Neural cell (in vitro differentiated cells): ENCODE results near the gene MYCBP2. TPM values are rescaled to one million over a fixed set of nuclear protein-coding genes. Genes with fewer than 3 reads are reported as not detected.

Source experiments
- H2AFZ ChIP-seq: fragments of 200-600, 300-800 bp; sonication (generic), shearing (Covaris generic); 2 replicates; pipeline ENCODE4 v1.6.0; 2014; ENCODE audit warnings: low read depth, mild to moderate bottlenecking, antibody characterized with exemption, low read length, moderate library complexity
- H3F3A ChIP-seq: fragments of 200-600 bp; shearing (Covaris generic); 2 replicates; pipeline ENCODE4 v1.6.1; 2016; ENCODE audit warnings: mild to moderate bottlenecking, moderate library complexity, mixed read lengths, antibody characterized with exemption, low read length; ENCODE audit not compliant: insufficient read depth, poor library complexity, severe bottlenecking
- H3K27ac ChIP-seq: fragments of 200-600, 300-800 bp; sonication (generic), shearing (Covaris generic); 2 replicates; pipeline ENCODE4 v1.5.1; 2014; ENCODE audit warnings: mild to moderate bottlenecking, low read length, moderate library complexity
- H3K27me3 ChIP-seq: fragments of 300-800, 200-600 bp; sonication (generic), shearing (Covaris generic); 2 replicates; pipeline ENCODE4 v1.6.0; 2014; ENCODE audit warnings: mild to moderate bottlenecking, low read depth, low read length, moderate library complexity; ENCODE audit not compliant: insufficient read depth
- H3K36me3 ChIP-seq: fragments of 300-800, 200-600 bp; sonication (generic), shearing (Covaris generic); 2 replicates; pipeline ENCODE4 v1.5.1; 2014; ENCODE audit warnings: mild to moderate bottlenecking, antibody characterized with exemption, low read length, moderate library complexity; ENCODE audit not compliant: insufficient read depth
- H3K4me2 ChIP-seq: fragments of 300-800, 200-600 bp; sonication (generic), shearing (Covaris generic); 2 replicates; pipeline ENCODE4 v1.6.0; 2014; ENCODE audit warnings: mild to moderate bottlenecking, low read length
- H3K4me3 ChIP-seq: fragments of 300-800, 200-600 bp; sonication (generic), shearing (Covaris generic); 2 replicates; pipeline ENCODE4 v1.5.1; 2014; ENCODE audit warnings: mild to moderate bottlenecking, low read length, moderate library complexity
- H3K79me2 ChIP-seq: fragments of 200-600 bp; shearing (Covaris generic); replicated peaks from 2 replicates; pipeline ENCODE4 v1.6.0; 2014; ENCODE audit warnings: mild to moderate bottlenecking, low read length, moderate library complexity; ENCODE audit not compliant: insufficient read depth
- H3K9ac ChIP-seq: fragments of 300-800, 200-600 bp; sonication (generic), shearing (Covaris generic); 2 replicates; pipeline ENCODE4 v1.6.1; 2016; ENCODE audit warnings: mild to moderate bottlenecking, low read length, mixed read lengths
- H3K9me2 ChIP-seq: fragments of 200-600 bp; shearing (Covaris generic); 2 replicates; pipeline ENCODE4 v1.6.1; 2016; ENCODE audit warnings: mild to moderate bottlenecking, low read length, mixed read lengths; ENCODE audit not compliant: insufficient read depth
- H3K9me3 ChIP-seq: fragments of 200-600, 300-800 bp; sonication (generic), shearing (Covaris generic); 2 replicates; pipeline ENCODE4 v1.6.1; 2016; ENCODE audit warnings: mild to moderate bottlenecking, mixed run types, low read length, moderate library complexity, mixed read lengths
- H4K20me1 ChIP-seq: fragments of 200-600 bp; shearing (Covaris generic); 2 replicates; pipeline ENCODE4 v1.6.1; 2016; ENCODE audit warnings: mild to moderate bottlenecking, mixed run types; ENCODE audit not compliant: insufficient read depth
- EP300 ChIP-seq: fragments of 450-650 bp; conservative IDR thresholded peaks from 2 replicates; pipeline ENCODE4 v1.6.1; 2014; ENCODE audit warnings: antibody characterized with exemption, mild to moderate bottlenecking, moderate library complexity; ENCODE audit not compliant: poor library complexity, severe bottlenecking
- EZH2 ChIP-seq: fragments of 200-600, 300-800 bp; shearing (Covaris generic), sonication (generic); IDR thresholded peaks from 2 replicates; pipeline ENCODE4 v1.6.1; 2014; ENCODE audit warnings: antibody characterized with exemption, low read length, borderline replicate concordance, mild to moderate bottlenecking; ENCODE audit not compliant: insufficient read depth, poor library complexity, severe bottlenecking
- MXI1 ChIP-seq: fragments of 450-650 bp; conservative IDR thresholded peaks from 2 replicates; pipeline ENCODE4 v1.6.1; 2014; ENCODE audit warnings: antibody characterized with exemption, mild to moderate bottlenecking; ENCODE audit not compliant: poor library complexity, severe bottlenecking
- POLR2AphosphoS5 ChIP-seq: IDR thresholded peaks from 2 replicates; pipeline ENCODE4 v1.6.1; 2012
- RAD21 ChIP-seq: fragments of 450-650 bp; conservative IDR thresholded peaks from 2 replicates; pipeline ENCODE4 v1.6.1; 2014; ENCODE audit warnings: antibody characterized with exemption, mild to moderate bottlenecking, moderate library complexity
- SMC3 ChIP-seq: fragments of 450-650 bp; conservative IDR thresholded peaks from 2 replicates; pipeline ENCODE4 v1.6.1; 2014; ENCODE audit warnings: antibody characterized with exemption, mild to moderate bottlenecking, moderate library complexity; ENCODE audit not compliant: poor library complexity
- TAF1 ChIP-seq: IDR thresholded peaks from 2 replicates; pipeline ENCODE4 v1.6.1; 2012; ENCODE audit warnings: low read depth
- polyA plus RNA-seq: library from polyadenylated mRNA; depleted of rRNA; stranded (reverse); fragments of >200 nt; gene quantifications from 2 replicates; pipeline ENCODE4 v1.2.3, GENCODE V29; 2014
- TF ChIP-seq, protein P1 (sequence below): IDR thresholded peaks from 2 replicates; pipeline ENCODE4 v1.6.1; 2012; ENCODE audit warnings: borderline replicate concordance
- TF ChIP-seq, protein P2 (sequence below): fragments of 450-650 bp; IDR thresholded peaks from 2 replicates; pipeline ENCODE4 v1.5.1; 2014; ENCODE audit warnings: antibody characterized with exemption, mild to moderate bottlenecking, moderate library complexity; ENCODE audit not compliant: poor library complexity, severe bottlenecking

MYCBP2 gene
- polyA plus RNA-seq, 1 donor from 2014 or later, result 135 TPM

- H3K9ac ChIP-seq, result no peak overlapping the region
Observed at GRCh38 chr13:77291774-77292173, 35.1 kb downstream of the MYCBP2 start.

DNA sequence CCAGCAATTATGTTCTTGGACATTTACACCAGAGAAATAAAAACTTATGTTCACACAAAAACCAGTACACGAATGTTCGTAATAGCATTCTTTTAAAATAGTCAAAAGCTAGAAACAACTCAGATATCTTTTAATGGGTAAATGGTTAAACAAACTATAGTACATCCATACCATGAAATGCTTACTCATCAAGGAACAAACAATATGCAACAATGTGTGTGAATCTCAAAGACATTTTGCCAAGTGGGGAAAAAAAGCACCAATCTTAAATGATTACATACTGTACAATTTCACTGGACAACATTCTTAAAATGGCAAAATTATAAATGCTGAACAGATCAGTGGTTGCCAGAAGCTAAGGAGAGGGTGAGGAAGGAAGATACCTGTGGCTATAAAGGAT lies 36.6 kb downstream of the MYCBP2 start:
- Histone ChIP-seq H3K27me3 (no peaks in the 10 kb centered on the region), H3K9me3 (no peaks in the 10 kb centered on the region), H3K4me2 (no peak overlapping the region), H3K9ac (no peak overlapping the region), H3K36me3 (peaks cover 14% of the 10 kb centered on the region), H3K9me2 (no peaks in the 10 kb centered on the region), H3K79me2 (peaks cover 7% of the 10 kb centered on the region), H2AFZ (no peak overlapping the region), H4K20me1 (no peaks in the 10 kb centered on the region), H3F3A (no peaks in the 10 kb centered on the region), H3K27ac (no peak overlapping the region), H3K4me3 (no peak overlapping the region)
- TF ChIP-seq, protein P1, sequence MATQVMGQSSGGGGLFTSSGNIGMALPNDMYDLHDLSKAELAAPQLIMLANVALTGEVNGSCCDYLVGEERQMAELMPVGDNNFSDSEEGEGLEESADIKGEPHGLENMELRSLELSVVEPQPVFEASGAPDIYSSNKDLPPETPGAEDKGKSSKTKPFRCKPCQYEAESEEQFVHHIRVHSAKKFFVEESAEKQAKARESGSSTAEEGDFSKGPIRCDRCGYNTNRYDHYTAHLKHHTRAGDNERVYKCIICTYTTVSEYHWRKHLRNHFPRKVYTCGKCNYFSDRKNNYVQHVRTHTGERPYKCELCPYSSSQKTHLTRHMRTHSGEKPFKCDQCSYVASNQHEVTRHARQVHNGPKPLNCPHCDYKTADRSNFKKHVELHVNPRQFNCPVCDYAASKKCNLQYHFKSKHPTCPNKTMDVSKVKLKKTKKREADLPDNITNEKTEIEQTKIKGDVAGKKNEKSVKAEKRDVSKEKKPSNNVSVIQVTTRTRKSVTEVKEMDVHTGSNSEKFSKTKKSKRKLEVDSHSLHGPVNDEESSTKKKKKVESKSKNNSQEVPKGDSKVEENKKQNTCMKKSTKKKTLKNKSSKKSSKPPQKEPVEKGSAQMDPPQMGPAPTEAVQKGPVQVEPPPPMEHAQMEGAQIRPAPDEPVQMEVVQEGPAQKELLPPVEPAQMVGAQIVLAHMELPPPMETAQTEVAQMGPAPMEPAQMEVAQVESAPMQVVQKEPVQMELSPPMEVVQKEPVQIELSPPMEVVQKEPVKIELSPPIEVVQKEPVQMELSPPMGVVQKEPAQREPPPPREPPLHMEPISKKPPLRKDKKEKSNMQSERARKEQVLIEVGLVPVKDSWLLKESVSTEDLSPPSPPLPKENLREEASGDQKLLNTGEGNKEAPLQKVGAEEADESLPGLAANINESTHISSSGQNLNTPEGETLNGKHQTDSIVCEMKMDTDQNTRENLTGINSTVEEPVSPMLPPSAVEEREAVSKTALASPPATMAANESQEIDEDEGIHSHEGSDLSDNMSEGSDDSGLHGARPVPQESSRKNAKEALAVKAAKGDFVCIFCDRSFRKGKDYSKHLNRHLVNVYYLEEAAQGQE, result no peak
- TF ChIP-seq SMC3 (no peak), EZH2 (no peak), TAF1 (no peak), RAD21 (no peak), POLR2AphosphoS5 (no peak), EP300 (no peak), MXI1 (no peak)
- TF ChIP-seq, protein P2, sequence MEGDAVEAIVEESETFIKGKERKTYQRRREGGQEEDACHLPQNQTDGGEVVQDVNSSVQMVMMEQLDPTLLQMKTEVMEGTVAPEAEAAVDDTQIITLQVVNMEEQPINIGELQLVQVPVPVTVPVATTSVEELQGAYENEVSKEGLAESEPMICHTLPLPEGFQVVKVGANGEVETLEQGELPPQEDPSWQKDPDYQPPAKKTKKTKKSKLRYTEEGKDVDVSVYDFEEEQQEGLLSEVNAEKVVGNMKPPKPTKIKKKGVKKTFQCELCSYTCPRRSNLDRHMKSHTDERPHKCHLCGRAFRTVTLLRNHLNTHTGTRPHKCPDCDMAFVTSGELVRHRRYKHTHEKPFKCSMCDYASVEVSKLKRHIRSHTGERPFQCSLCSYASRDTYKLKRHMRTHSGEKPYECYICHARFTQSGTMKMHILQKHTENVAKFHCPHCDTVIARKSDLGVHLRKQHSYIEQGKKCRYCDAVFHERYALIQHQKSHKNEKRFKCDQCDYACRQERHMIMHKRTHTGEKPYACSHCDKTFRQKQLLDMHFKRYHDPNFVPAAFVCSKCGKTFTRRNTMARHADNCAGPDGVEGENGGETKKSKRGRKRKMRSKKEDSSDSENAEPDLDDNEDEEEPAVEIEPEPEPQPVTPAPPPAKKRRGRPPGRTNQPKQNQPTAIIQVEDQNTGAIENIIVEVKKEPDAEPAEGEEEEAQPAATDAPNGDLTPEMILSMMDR, result no peak

More at GRCh38 chr13:77291774-77292173, 35.1 kb downstream of the MYCBP2 start:
- Histone ChIP-seq H3K27me3 (no peaks in the 10 kb centered on the region), H3K4me3 (no peak overlapping the region), H2AFZ (no peak overlapping the region), H3K4me2 (no peak overlapping the region), H3K9me3 (no peaks in the 10 kb centered on the region), H3K36me3 (peaks cover 14% of the 10 kb centered on the region), H3F3A (no peaks in the 10 kb centered on the region), H3K9me2 (no peaks in the 10 kb centered on the region), H4K20me1 (no peaks in the 10 kb centered on the region), H3K27ac (no peak overlapping the region), H3K79me2 (peaks cover 7% of the 10 kb centered on the region)
- TF ChIP-seq SMC3 (no peak), EP300 (no peak), MXI1 (no peak), TAF1 (no peak), POLR2AphosphoS5 (no peak), EZH2 (no peak), RAD21 (no peak)
- TF ChIP-seq, protein P2, result no peak
- TF ChIP-seq, protein P1, result no peak
